ENCODE results near the gene DHRS7B. TPM values are rescaled to one million over a fixed set of nuclear protein-coding genes. Genes with fewer than 3 reads are reported as not detected.

DHRS7B gene
- total and polyA plus RNA-seq, 9 of the 15 experiments (the other 6 are each of a cell fraction or from before 2014, with no cell fraction given), result 8.0 to 30.7 (median 14.8) TPM

DNA sequence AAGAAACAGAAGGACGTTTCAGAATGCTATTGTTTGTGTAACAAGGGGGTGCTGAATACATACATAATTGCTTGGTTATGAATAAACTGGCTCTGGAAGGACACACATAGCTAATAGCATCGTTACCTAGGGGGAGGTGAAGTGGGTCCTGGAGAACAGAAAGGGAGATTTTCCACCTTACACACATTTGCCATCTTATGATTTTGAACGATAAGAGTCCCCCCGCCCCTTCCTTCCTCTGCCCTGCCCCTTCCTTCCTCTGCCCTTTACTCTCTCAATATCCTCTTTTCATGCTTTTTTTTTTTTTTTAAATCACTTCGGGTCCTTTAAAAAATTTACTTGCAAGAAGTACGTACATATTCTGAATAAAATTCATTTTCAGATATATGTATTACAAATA, 902 bp upstream of the DHRS7B start (continued):
- no peak for TF ChIP-seq RREB1 (CRISPR knock-in tag; IDR thresholded peaks at IDR 0.05)
- TF ChIP-seq TEAD4 (IDR thresholded peaks at IDR 0.05; ENCODE audit: low read length), result no peak
- no peak for TF ChIP-seq TEAD4 (CRISPR knock-in tag; IDR thresholded peaks at IDR 0.05; ENCODE audit: borderline replicate concordance)
- no peak for TF ChIP-seq RERE (CRISPR knock-in tag; IDR thresholded peaks at IDR 0.05; ENCODE audit: borderline replicate concordance)
- no peak for TF ChIP-seq CC2D1A (IDR thresholded peaks at IDR 0.05)
- TF ChIP-seq HMGN3 (IDR thresholded peaks at IDR 0.05; ENCODE audit: borderline replicate concordance, extremely low read depth, insufficient read length, low read depth, low read length), result no peak
- TF ChIP-seq, protein P1, sequence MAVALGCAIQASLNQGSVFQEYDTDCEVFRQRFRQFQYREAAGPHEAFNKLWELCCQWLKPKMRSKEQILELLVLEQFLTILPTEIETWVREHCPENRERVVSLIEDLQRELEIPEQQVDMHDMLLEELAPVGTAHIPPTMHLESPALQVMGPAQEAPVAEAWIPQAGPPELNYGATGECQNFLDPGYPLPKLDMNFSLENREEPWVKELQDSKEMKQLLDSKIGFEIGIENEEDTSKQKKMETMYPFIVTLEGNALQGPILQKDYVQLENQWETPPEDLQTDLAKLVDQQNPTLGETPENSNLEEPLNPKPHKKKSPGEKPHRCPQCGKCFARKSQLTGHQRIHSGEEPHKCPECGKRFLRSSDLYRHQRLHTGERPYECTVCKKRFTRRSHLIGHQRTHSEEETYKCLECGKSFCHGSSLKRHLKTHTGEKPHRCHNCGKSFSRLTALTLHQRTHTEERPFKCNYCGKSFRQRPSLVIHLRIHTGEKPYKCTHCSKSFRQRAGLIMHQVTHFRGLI (CRISPR knock-in tag; IDR thresholded peaks at IDR 0.05), result no peak
